Measurements from ENCODE around the gene ACSL5.

Gene ACSL5

GRCh38 chr10:112352044-112352443, 21.9 kb upstream of the ACSL5 start:
- 96% methylated on average over 2 of the region's 3 CpGs for WGBS
- H3K9me3 ChIP-seq (ENCODE audit: insufficient read depth, low read depth, low read length): no peaks in the 10 kb centered on the region
- no peak overlapping the region for H3K9ac ChIP-seq (ENCODE audit: low read depth, low read length)
- no peak overlapping the region for H3K4me3 ChIP-seq (ENCODE audit: low read length)
- H3K36me3 ChIP-seq (ENCODE audit: insufficient read depth, low read length): no peaks in the 10 kb centered on the region
- no peaks in the 10 kb centered on the region for H3K27me3 ChIP-seq (ENCODE audit: insufficient read depth, low read length)
- H3K4me1 ChIP-seq (ENCODE audit: insufficient read depth, low read length): no peaks in the 10 kb centered on the region
- no peak overlapping the region for H3K27ac ChIP-seq (ENCODE audit: low read depth, low read length)

GRCh38 chr10:112353046-112353445, 20.9 kb upstream of the ACSL5 start:
- Histone ChIP-seq H3K27ac (ENCODE audit: low read depth, low read length) (no peak overlapping the region), H3K9me3 (ENCODE audit: insufficient read depth, low read depth, low read length) (no peaks in the 10 kb centered on the region), H3K4me3 (ENCODE audit: low read length) (no peak overlapping the region), H3K4me1 (ENCODE audit: insufficient read depth, low read length) (no peaks in the 10 kb centered on the region), H3K36me3 (ENCODE audit: insufficient read depth, low read length) (no peaks in the 10 kb centered on the region), H3K9ac (ENCODE audit: low read depth, low read length) (no peak overlapping the region), H3K27me3 (ENCODE audit: insufficient read depth, low read length) (peaks cover 3% of the 10 kb centered on the region; the same call in 1 of the 2 replicates)

GRCh38 chr10:112356686-112357085, 17.2 kb upstream of the ACSL5 start:
- H3K4me1 ChIP-seq (ENCODE audit: insufficient read depth, low read length): no peaks in the 10 kb centered on the region
- no peaks in the 10 kb centered on the region for H3K36me3 ChIP-seq (ENCODE audit: insufficient read depth, low read length)
- H3K27me3 ChIP-seq (ENCODE audit: insufficient read depth, low read length): peaks cover 20% of the 10 kb centered on the region
- no peak overlapping the region for H3K4me3 ChIP-seq (ENCODE audit: low read length)
- no peak overlapping the region for H3K27ac ChIP-seq (ENCODE audit: low read depth, low read length)
- WGBS: 50% methylated on average over 5 of the region's 5 CpGs
- no peak overlapping the region for H3K9ac ChIP-seq (ENCODE audit: low read depth, low read length)
- no peaks in the 10 kb centered on the region for H3K9me3 ChIP-seq (ENCODE audit: insufficient read depth, low read depth, low read length)

GRCh38 chr10:112359606-112360307, 14.2 kb upstream of the ACSL5 start:
- no peak overlapping the region for H3K4me3 ChIP-seq (ENCODE audit: low read length)
- 94% methylated on average over 8 of the region's 8 CpGs for WGBS
- no peak overlapping the region for H3K9ac ChIP-seq (ENCODE audit: low read depth, low read length)
- no peak overlapping the region for H3K27ac ChIP-seq (ENCODE audit: low read depth, low read length)
- no peaks in the 10 kb centered on the region for H3K4me1 ChIP-seq (ENCODE audit: insufficient read depth, low read length)
- H3K9me3 ChIP-seq (ENCODE audit: insufficient read depth, low read depth, low read length): no peaks in the 10 kb centered on the region
- no peaks in the 10 kb centered on the region for H3K36me3 ChIP-seq (ENCODE audit: insufficient read depth, low read length)
- H3K27me3 ChIP-seq (ENCODE audit: insufficient read depth, low read length): peaks cover 20% of the 10 kb centered on the region

GRCh38 chr10:112360308-112361270, 13.3 kb upstream of the ACSL5 start:
- Histone ChIP-seq H3K36me3 (ENCODE audit: insufficient read depth, low read length) (no peaks in the 10 kb centered on the region), H3K4me3 (ENCODE audit: low read length) (no peak overlapping the region), H3K9ac (ENCODE audit: low read depth, low read length) (no peak overlapping the region), H3K4me1 (ENCODE audit: insufficient read depth, low read length) (no peaks in the 10 kb centered on the region), H3K27ac (ENCODE audit: low read depth, low read length) (no peak overlapping the region), H3K27me3 (ENCODE audit: insufficient read depth, low read length) (peaks cover 20% of the 10 kb centered on the region), H3K9me3 (ENCODE audit: insufficient read depth, low read depth, low read length) (no peaks in the 10 kb centered on the region)
- WGBS: 67% methylated on average over 13 of the region's 13 CpGs

- H3K27me3 ChIP-seq (ENCODE audit: insufficient read depth, low read length): peaks cover 20% of the 10 kb centered on the region
- H3K27ac ChIP-seq (ENCODE audit: low read depth, low read length): no peak overlapping the region
- H3K4me3 ChIP-seq (ENCODE audit: low read length): no peak overlapping the region
- H3K36me3 ChIP-seq (ENCODE audit: insufficient read depth, low read length): no peaks in the 10 kb centered on the region
- H3K4me1 ChIP-seq (ENCODE audit: insufficient read depth, low read length): no peaks in the 10 kb centered on the region
- 85% methylated on average over 6 of the region's 6 CpGs for WGBS
- H3K9ac ChIP-seq (ENCODE audit: low read depth, low read length): no peak overlapping the region
- no peaks in the 10 kb centered on the region for H3K9me3 ChIP-seq (ENCODE audit: insufficient read depth, low read depth, low read length)
Observed at GRCh38 chr10:112361951-112362751, 11.8 kb upstream of the ACSL5 start.

- H3K27me3 ChIP-seq (ENCODE audit: insufficient read depth, low read length): peaks cover 17% of the 10 kb centered on the region
- no peak overlapping the region for H3K27ac ChIP-seq (ENCODE audit: low read depth, low read length)
- WGBS: 94% methylated on average over 7 of the region's 8 CpGs
- H3K9me3 ChIP-seq (ENCODE audit: insufficient read depth, low read depth, low read length): no peaks in the 10 kb centered on the region
- H3K9ac ChIP-seq (ENCODE audit: low read depth, low read length): no peak overlapping the region
- H3K4me1 ChIP-seq (ENCODE audit: insufficient read depth, low read length): no peaks in the 10 kb centered on the region
- no peaks in the 10 kb centered on the region for H3K36me3 ChIP-seq (ENCODE audit: insufficient read depth, low read length)
- no peak overlapping the region for H3K4me3 ChIP-seq (ENCODE audit: low read length)
Observed at GRCh38 chr10:112362833-112363232, 11.1 kb upstream of the ACSL5 start.

GRCh38 chr10:112363696-112364688, 9.9 kb upstream of the ACSL5 start:
- 91% methylated on average over 22 of the region's 22 CpGs for WGBS
- H3K4me1 ChIP-seq (ENCODE audit: insufficient read depth, low read length): no peaks in the 10 kb centered on the region
- H3K27ac ChIP-seq (ENCODE audit: low read depth, low read length): no peak overlapping the region

GRCh38 chr10:112365014-112365432, 8.9 kb upstream of the ACSL5 start:
- Histone ChIP-seq H3K27me3 (ENCODE audit: insufficient read depth, low read length) (peaks cover 11% of the 10 kb centered on the region), H3K9ac (ENCODE audit: low read depth, low read length) (no peak overlapping the region), H3K27ac (ENCODE audit: low read depth, low read length) (no peak overlapping the region), H3K9me3 (ENCODE audit: insufficient read depth, low read depth, low read length) (no peaks in the 10 kb centered on the region), H3K4me3 (ENCODE audit: low read length) (no peak overlapping the region), H3K4me1 (ENCODE audit: insufficient read depth, low read length) (no peaks in the 10 kb centered on the region), H3K36me3 (ENCODE audit: insufficient read depth, low read length) (no peaks in the 10 kb centered on the region)
- 93% methylated on average over 6 of the region's 6 CpGs for WGBS

More at GRCh38 chr10:112363696-112364688, 9.9 kb upstream of the ACSL5 start:
- H3K4me3 ChIP-seq (ENCODE audit: low read length): no peak overlapping the region
- no peaks in the 10 kb centered on the region for H3K36me3 ChIP-seq (ENCODE audit: insufficient read depth, low read length)
- no peaks in the 10 kb centered on the region for H3K9me3 ChIP-seq (ENCODE audit: insufficient read depth, low read depth, low read length)
- H3K27me3 ChIP-seq (ENCODE audit: insufficient read depth, low read length): peaks cover 17% of the 10 kb centered on the region
- no peak overlapping the region for H3K9ac ChIP-seq (ENCODE audit: low read depth, low read length)

GRCh38 chr10:112365451-112365850, 8.5 kb upstream of the ACSL5 start:
- Histone ChIP-seq H3K27ac (ENCODE audit: low read depth, low read length) (no peak overlapping the region), H3K27me3 (ENCODE audit: insufficient read depth, low read length) (peaks cover 7% of the 10 kb centered on the region), H3K9ac (ENCODE audit: low read depth, low read length) (no peak overlapping the region), H3K4me1 (ENCODE audit: insufficient read depth, low read length) (no peaks in the 10 kb centered on the region), H3K36me3 (ENCODE audit: insufficient read depth, low read length) (no peaks in the 10 kb centered on the region), H3K4me3 (ENCODE audit: low read length) (no peak overlapping the region), H3K9me3 (ENCODE audit: insufficient read depth, low read depth, low read length) (no peaks in the 10 kb centered on the region)
- WGBS: 92% methylated on average over 6 of the region's 6 CpGs
